Kidney epithelial cell (primary cell): ENCODE data around the gene FBXO4. TPM values are rescaled to one million over a fixed set of nuclear protein-coding genes. Genes with fewer than 3 reads are reported as not detected.

Source experiments
- DNase-seq: peaks from one replicate; pipeline ENCODE4 v3.0.0-alpha.2; 2010; ENCODE audit warnings: low read depth
- H3K27me3 ChIP-seq: 2 replicates; pipeline ENCODE4 v1.6.0; 2011; ENCODE audit warnings: low read length; ENCODE audit not compliant: control insufficient read depth, insufficient read depth
- H3K36me3 ChIP-seq: 2 replicates; pipeline ENCODE4 v1.5.1; 2011; ENCODE audit warnings: low read length; ENCODE audit not compliant: control insufficient read depth, insufficient read depth
- H3K4me3 ChIP-seq: 2 replicates; pipeline ENCODE4 v1.5.1; 2011; ENCODE audit warnings: low read depth, mild to moderate bottlenecking, control low read depth, low read length
- total RNA-seq: library from RNA; depleted of rRNA; stranded (reverse); fragments of >200 nt; gene quantifications from 2 replicates; pipeline ENCODE4 v1.2.3, GENCODE V29; 2015
- TF ChIP-seq, protein P1 (sequence below): IDR thresholded peaks from 2 replicates; pipeline ENCODE4 v1.5.1; 2011; ENCODE audit warnings: mild to moderate bottlenecking, moderate library complexity, low read length, control low read depth, inconsistent platforms; ENCODE audit not compliant: insufficient read depth, poor library complexity, severe bottlenecking

FBXO4 gene
- total RNA-seq, 1 donor from 2014 or later = 5.8 TPM

DNA sequence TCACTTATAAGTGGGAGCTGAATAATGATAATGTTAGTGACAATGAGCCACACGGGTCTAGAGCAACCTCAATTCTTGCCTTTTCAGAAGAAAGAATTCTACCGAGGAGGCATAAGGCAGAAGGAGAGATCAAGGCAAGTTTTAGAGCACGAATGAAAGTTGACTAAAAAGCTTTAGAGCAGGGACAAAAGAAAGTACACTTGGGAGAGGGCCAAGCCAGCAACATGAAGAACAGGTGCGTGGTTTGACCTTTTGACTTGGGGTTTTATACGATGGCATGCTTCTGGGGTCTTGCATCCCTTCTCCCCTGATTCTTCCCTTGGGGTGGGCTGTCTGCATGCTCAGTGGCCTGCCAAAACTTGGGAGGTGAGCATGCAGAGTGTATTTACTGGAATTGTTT lies 42.3 kb upstream of the FBXO4 start:
- H3K4me3 ChIP-seq = no peak overlapping the region
- H3K36me3 ChIP-seq = no peaks in the 10 kb centered on the region
- TF ChIP-seq, protein P1, sequence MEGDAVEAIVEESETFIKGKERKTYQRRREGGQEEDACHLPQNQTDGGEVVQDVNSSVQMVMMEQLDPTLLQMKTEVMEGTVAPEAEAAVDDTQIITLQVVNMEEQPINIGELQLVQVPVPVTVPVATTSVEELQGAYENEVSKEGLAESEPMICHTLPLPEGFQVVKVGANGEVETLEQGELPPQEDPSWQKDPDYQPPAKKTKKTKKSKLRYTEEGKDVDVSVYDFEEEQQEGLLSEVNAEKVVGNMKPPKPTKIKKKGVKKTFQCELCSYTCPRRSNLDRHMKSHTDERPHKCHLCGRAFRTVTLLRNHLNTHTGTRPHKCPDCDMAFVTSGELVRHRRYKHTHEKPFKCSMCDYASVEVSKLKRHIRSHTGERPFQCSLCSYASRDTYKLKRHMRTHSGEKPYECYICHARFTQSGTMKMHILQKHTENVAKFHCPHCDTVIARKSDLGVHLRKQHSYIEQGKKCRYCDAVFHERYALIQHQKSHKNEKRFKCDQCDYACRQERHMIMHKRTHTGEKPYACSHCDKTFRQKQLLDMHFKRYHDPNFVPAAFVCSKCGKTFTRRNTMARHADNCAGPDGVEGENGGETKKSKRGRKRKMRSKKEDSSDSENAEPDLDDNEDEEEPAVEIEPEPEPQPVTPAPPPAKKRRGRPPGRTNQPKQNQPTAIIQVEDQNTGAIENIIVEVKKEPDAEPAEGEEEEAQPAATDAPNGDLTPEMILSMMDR = no peak
- no peak for DNase-seq
- H3K27me3 ChIP-seq = no peaks in the 10 kb centered on the region

DNA sequence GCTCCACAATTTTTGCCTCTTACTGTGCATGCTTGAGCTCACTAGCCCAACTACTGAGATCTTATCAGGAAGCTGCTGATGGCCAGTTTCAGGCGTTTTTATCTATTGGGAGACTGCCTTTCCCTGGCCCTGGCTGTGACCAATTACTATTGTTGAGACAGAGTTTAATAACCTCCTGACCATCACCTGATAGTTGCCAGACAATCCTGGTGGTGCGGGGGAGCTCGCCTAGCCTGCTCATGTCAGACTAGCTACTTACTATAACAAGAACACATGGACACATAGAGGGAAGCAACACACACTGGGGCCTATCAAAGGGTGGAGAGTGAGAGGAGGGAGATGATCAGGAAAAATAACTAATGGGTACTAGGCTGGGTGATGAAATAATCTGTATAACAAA lies 41.8 kb upstream of the FBXO4 start:
- no peak overlapping the region for H3K4me3 ChIP-seq
- TF ChIP-seq, protein P1 = no peak

DNA sequence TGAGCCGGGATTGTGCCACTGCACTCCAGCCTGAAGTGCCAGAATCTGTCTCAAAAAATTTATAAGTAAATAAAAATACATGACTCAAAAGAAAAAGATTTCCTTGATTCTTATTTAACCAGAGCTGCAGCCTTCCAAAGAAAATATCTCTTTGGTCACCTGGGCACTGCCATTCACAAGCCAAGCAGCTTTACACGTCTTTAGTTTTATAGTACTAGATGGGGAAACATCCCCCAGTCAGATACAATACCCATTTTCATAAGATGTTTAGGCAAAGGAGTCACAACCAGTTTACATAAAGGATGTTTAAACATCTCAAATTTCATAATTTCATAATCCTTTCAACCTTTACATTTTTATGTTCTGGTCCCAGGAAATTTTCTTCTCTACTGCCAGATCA lies 41.1 kb upstream of the FBXO4 start:
- H3K4me3 ChIP-seq = no peak overlapping the region
- DNase-seq = no peak
- H3K36me3 ChIP-seq = no peaks in the 10 kb centered on the region
- TF ChIP-seq, protein P1 = no peak
- no peaks in the 10 kb centered on the region for H3K27me3 ChIP-seq

More for the DNA sequence above, 41.8 kb upstream of the FBXO4 start:
- H3K27me3 ChIP-seq = no peaks in the 10 kb centered on the region
- no peaks in the 10 kb centered on the region for H3K36me3 ChIP-seq
- DNase-seq = no peak

DNA sequence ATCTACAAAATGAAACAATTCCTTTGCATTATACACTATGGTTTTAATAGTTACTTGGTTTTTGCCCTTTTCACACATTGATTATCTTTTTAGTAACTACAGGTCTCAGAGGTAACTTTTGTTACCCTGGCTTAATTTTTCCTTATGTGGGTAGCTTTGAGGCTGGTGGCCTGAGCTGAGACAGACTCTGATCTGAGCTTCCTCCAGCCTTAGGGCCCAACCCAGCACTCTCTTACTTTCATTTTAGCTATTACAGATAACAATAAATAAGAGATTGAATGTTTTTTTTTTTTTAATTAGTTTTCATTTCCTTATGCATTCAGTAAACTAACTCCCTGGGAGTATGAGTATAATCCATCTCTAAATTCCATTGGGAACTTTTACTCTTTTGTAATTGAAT lies 39.8 kb upstream of the FBXO4 start:
- H3K36me3 ChIP-seq = no peaks in the 10 kb centered on the region

DNA sequence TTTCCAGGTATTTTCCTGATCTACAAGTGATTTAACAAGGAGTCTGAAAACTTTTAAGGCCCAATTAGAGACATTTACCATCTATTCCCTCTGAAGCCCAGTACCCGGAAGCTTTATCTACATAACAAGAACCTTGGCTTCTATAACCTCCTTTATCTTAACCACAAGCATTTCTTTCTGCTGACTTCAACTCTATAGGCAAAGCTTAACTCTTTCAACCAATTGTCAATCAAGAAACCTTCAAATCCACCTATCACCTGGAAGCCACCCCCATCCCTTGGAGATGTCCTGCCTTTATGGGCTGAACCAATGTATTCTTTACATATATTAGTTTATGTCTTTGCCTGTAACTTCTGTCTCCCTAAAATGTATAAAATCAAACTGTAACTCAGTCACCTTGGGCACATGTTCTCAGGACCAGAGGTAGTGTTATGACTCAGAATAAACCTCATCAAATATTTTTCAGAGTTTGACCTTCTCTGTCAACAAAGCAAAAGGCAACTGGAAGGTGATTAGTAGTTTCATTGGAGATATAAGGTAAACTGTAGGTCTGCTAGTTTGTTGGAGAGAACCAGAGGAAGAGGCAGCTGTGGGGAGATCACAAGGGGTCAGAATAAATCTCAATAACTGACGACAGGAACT lies 33.9 kb upstream of the FBXO4 start:
- no peak for DNase-seq
- TF ChIP-seq, protein P1 = no peak
- no peaks in the 10 kb centered on the region for H3K36me3 ChIP-seq

More for the DNA sequence above, 39.8 kb upstream of the FBXO4 start:
- H3K4me3 ChIP-seq = no peak overlapping the region
- DNase-seq = no peak
- no peaks in the 10 kb centered on the region for H3K27me3 ChIP-seq
- TF ChIP-seq, protein P1 = no peak

DNA sequence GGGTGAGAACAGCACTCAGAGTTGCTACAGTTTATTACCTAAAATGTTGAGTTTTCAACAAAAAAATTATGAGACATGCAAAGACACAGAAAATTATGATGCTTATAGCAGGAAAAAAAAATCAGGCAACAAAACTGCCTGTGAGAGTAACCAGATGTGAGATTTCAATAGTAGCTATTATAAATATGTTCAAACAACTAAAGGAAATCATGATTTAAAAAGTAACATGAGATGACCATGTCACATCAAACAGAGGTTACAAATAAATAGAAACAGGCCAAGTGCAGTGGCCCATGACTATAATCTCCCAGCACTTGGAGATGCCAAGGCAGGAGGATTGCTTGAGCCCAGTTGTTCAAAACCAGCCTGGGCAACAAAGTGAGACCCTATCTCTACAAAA lies 33.0 kb upstream of the FBXO4 start:
- H3K36me3 ChIP-seq = no peaks in the 10 kb centered on the region
- no peak for DNase-seq
- TF ChIP-seq, protein P1 = no peak
- no peak overlapping the region for H3K4me3 ChIP-seq
- no peaks in the 10 kb centered on the region for H3K27me3 ChIP-seq

More for the DNA sequence above, 33.9 kb upstream of the FBXO4 start:
- Histone ChIP-seq H3K4me3 (no peak overlapping the region), H3K27me3 (no peaks in the 10 kb centered on the region)
